ENCODE results near the gene BRD3.

BRD3 gene

DNA sequence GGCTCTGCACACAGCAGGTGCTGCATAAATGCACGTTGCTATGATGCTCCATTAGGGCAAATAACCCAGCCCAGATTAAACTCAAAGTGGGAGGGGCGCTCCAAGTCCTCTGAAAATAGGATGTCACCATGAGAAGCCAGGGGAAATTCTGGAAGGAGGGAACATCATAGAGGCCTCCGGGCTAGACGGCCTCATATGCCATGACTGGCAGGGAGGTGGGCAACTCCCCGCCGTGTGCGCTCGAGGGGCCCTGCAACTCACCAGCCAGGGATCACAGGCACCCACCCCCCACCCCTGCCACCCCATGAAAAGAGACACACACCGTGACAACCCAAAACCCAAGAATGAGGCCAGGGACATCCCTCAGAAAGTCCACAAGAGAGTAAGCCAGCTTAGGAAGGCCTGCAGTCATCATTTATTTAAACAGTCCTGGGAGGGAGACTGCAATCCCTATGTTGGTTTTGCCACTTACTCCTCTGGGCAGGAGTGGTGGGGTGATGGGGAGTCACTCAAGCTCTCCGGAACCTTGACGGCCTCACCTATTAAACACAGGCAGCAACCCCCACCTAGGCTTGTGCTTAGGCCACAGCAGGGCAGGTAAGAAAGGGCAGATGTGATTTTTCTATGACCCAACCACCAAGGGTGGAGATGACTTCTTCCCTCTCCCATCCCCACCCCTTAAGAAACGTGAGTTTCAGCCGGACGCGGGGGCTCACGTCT, 79.7 kb downstream of the BRD3 start:
- H3K4me3 ChIP-seq (ENCODE audit: low read length) = no peak overlapping the region
- no peak for DNase-seq (ENCODE audit: low read depth)
- TF ChIP-seq, protein P1, sequence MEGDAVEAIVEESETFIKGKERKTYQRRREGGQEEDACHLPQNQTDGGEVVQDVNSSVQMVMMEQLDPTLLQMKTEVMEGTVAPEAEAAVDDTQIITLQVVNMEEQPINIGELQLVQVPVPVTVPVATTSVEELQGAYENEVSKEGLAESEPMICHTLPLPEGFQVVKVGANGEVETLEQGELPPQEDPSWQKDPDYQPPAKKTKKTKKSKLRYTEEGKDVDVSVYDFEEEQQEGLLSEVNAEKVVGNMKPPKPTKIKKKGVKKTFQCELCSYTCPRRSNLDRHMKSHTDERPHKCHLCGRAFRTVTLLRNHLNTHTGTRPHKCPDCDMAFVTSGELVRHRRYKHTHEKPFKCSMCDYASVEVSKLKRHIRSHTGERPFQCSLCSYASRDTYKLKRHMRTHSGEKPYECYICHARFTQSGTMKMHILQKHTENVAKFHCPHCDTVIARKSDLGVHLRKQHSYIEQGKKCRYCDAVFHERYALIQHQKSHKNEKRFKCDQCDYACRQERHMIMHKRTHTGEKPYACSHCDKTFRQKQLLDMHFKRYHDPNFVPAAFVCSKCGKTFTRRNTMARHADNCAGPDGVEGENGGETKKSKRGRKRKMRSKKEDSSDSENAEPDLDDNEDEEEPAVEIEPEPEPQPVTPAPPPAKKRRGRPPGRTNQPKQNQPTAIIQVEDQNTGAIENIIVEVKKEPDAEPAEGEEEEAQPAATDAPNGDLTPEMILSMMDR (conservative IDR thresholded peaks at IDR 0.05; ENCODE audit: low read length) = no peak

DNA sequence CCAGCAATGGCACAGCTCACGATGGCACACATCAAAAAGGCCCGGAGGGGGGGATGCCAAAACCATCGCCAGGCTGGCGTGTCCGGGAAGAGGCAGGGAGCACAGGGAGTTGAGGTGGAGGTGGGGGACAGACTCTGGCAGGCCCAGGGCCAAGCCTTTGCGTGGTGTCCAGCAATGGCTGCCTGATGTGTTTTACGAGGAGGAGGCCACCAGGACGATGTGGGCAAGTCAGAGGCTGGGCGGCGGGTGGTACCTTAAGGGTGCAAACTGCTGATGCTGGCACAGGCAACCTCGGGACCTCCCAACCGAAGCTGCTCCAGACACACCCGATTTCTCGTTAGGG, 80.4 kb downstream of the BRD3 start:
- TF ChIP-seq, protein P1 (conservative IDR thresholded peaks at IDR 0.05; ENCODE audit: low read length) = no peak
- no peak for DNase-seq (ENCODE audit: low read depth)
- H3K4me3 ChIP-seq (ENCODE audit: low read length) = no peak overlapping the region

DNA sequence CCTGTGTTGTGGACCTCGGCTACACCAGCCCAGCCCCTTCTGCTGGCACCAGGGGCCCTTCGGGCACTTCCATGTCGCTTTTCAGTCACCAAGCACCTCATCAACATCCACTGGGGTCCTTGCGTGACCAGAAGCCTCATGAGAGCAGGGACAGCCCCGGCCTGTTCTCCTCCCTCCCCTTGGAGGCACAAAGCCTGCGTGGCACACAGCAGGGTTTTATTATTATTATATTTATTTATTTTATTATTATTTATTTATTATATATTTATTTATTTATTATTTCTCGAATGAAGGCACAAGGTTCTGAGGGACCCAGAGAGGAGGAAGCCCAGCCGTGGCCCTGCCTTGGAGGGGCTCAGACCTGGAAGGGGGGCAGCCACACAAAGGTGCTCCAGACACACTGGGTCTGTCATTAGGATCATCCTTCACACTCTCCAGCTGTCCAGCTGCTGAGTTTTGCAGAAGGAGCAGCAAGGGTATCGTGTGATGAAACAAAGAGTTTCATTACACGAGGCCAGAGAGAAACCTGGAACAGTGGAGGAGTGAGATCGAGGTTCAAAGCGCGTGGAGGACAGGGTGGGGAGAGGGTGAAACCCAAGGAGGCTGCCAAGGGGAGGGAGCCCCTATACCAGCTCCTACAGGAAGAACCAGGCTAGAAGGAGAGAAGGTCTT, 80.9 kb downstream of the BRD3 start:
- DNase-seq (ENCODE audit: low read depth) = no peak
- no peak overlapping the region for H3K4me3 ChIP-seq (ENCODE audit: low read length)
- TF ChIP-seq, protein P1 (conservative IDR thresholded peaks at IDR 0.05; ENCODE audit: low read length) = no peak

DNA sequence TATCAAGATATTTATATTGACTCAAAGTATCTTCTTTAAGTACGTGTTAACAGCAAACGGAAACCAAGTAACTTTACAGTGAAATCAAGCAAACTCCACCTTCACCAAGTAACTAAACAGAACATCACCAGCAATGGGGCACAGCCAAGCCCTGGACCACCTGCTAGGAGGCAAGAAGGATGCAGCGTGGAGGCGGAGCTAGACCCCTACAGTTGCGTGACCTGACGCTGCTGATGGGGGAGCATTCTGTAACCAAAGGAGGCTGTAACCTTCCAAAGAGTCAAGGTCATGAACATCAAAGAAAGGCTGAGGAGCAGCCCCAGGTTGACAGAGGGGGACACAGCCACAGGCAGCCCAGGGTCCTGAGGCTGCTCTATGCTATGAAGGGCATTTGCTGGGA, 81.8 kb downstream of the BRD3 start:
- H3K4me3 ChIP-seq (ENCODE audit: low read length) = no peak overlapping the region
- TF ChIP-seq, protein P1 (conservative IDR thresholded peaks at IDR 0.05; ENCODE audit: low read length) = no peak
- DNase-seq (ENCODE audit: low read depth) = no peak

DNA sequence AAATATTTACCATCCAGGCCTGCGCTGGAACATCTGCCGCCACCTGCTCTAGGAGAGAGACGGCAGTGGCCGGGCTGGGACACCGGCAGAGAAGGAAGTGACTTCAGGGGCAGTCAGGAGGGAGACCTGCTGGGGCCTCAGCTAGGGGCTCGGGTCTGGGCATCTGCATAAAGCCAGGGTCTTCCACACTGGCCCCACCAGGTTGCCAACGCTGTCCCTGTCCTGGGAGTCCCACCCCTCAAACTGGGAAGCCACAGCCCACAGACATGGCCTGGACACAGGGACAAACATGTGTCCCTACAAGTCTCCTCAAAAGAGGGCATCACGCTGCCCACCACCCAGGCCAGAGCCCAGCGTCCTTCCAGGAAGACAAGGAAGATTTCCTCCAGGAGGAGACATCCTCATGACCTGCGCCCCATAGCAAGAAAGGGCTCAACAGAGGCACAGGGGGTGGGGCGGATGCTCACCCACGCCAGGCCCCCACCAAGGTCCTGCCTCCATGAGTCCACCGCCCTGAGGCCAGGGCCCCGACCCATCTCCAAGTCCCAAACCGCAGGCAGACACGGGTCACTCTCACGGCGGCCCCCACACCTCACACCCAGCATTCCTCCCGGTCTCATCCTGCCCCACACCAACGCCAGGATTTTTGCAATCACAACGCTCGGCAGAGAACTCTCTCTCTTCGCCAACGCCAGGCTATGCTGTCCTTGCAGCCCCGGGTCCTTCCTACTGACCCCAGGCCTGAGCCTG, 84.7 kb downstream of the BRD3 start:
- no peak for DNase-seq (ENCODE audit: low read depth)
- H3K4me3 ChIP-seq (ENCODE audit: low read length) = no peak overlapping the region
- TF ChIP-seq, protein P1 (conservative IDR thresholded peaks at IDR 0.05; ENCODE audit: low read length) = no peak

DNA sequence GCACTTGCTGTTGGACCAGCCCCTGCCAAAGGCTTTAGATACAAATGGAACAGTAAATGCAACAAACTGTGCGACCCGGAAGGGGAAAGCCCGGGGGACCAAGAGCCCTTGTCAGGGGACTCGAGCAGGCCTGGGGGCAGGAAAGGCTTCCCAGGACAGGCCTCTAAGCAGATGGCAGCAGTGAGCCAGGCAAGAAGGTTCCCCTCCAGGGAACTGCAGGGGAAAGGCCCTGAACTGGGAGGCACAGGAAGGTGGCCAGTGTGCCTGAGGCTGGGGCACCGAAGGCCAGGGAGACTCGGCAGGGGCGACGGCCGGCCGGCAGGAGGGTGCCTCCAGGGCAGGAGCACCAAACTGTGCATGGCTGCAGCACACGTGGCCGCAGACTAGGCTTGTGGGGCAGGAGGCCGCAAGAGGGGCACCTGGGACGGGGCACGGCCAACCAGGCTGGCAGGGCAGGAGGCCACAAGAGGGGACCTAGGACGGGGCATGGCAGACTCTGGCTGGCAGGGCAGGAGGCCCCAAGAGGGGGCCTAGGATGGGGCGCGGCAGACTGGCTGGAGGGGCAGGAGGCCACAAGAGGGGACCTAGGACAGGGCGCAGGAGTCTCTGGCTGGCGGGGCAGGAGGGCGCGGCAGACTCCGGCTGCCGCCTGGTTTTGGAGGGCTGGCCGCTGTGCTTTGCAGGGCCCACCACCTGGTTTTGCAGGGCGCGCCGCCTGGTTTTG, 85.7 kb downstream of the BRD3 start:
- no peak for DNase-seq (ENCODE audit: low read depth)
- TF ChIP-seq, protein P1 (conservative IDR thresholded peaks at IDR 0.05; ENCODE audit: low read length) = no peak

More for the DNA sequence above, 85.7 kb downstream of the BRD3 start:
- H3K4me3 ChIP-seq (ENCODE audit: low read length) = no peak overlapping the region

Measured in AG10803 (cell line).